Measurements from ENCODE around the gene BGLAP. TPM values are rescaled to one million over a fixed set of nuclear protein-coding genes. Genes with fewer than 3 reads are reported as not detected.

The BGLAP gene
- polyA plus RNA-seq, 3 donors = 2.2 TPM; not detected in 2

DNA sequence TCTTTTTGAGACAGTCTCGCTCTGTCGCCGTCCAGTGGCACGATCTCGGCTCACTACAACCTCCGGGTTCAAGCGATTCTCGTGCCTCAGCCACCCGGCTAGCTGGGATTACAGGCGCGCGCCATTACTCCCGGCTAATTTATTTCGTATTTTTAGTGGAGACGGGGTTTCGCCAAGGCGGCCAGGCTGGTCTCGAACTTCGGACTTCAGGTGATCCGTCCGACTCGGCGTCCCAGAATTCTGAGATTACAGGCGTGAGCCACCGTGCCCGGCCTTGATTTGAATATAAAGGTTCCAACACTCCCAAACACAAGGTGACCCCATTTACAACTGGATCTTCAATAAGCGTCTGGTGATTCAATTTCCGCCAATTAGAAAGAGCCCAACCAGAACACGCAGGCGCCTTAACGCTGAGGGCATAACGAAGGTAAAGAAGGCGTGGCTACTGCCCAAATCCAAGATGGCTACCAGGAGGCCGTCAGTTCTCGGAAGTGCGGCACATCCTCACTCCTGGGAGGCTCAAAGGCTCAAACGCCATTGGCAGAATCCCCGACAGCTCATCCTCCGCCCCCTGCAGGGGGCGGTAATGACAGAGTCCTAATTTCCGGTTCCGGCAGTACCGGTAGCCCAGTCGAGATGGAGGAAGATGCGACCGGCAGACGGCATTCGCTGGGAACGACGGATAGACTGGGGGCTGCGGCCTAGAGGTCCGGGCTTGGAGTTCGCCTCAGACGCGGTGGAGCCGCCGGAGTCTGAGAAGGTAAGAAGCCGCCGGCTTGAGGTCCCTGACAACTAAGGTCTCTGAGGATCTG, 48.3 kb upstream of the BGLAP start, which contains the start of gene SLC25A44:
Gene SLC25A44 (plus strand): TSS at position 617 of the 812 bp plus-strand sequence. CDS start 5,744 bp downstream, outside the sequence.
- Histone ChIP-seq H3K27me3 (ENCODE audit: control insufficient read depth in 2 of 2, insufficient read depth in 2 of 2, low read length in 2 of 2) (no peaks in the 10 kb centered on the region), H3K36me3 (replicated peaks in 1 of 2; ENCODE audit: control insufficient read depth in 1 of 2, insufficient read depth in 2 of 2, low read length in 2 of 2) (peaks cover 18 to 34% of the 10 kb centered on the region in 2 donors), H4K20me1 (ENCODE audit: insufficient read depth, low read length) (peaks cover 34% of the 10 kb centered on the region), H3K9me3 (replicated peaks in 1 of 2; ENCODE audit: control insufficient read depth in 1 of 2, insufficient read depth in 1 of 2, low read length in 2 of 2) (no peaks in the 10 kb centered on the region), H2AFZ (ENCODE audit: insufficient read depth, low read depth, low read length, poor library complexity, severe bottlenecking) (peak within 1 kb of the TSS; percentile 83), H3K27ac (ENCODE audit: low read depth in 1 of 2, low read length in 2 of 2) (peak within 1 kb of the TSS; percentile 61 to 90), H3K4me2 (replicated peaks; ENCODE audit: extremely low read depth, low read length, poor library complexity, severe bottlenecking) (peak within 1 kb of the TSS; percentile 82), H3K9ac (ENCODE audit: insufficient read depth, low read length, poor library complexity, severe bottlenecking) (peak within 1 kb of the TSS; percentile 81), H3K79me2 (ENCODE audit: insufficient read depth, low read length) (peaks cover 56% of the 10 kb centered on the region), H3K4me1 (ENCODE audit: control insufficient read depth in 1 of 2, insufficient read depth in 2 of 2, low read length in 2 of 2) (peaks cover 27 to 39% of the 10 kb centered on the region in 2 donors), H3K4me3 (replicated peaks in 1 of 3; ENCODE audit: low read depth in 2 of 3, low read length in 3 of 3) (peak within 1 kb of the TSS; percentile 87 to 88 (median 88))
- DNase-seq = peak; percentile 99
- intact Hi-C loops (cut with micrococcal nuclease) = loop anchor here in 1 of 2 donors (5.0 kb wide), 1 partner anchor 46 kb away; no protein-coding TSS in a partner anchor
- Mint-ChIP-seq H3K4me1 (peaks cover 46% of the 10 kb centered on the region), H3K27ac (peak within 1 kb of the TSS; percentile 93 to 99 (median 95)), H3K9me3 (peaks cover 0 to 3% (median 0%) of the 10 kb centered on the region in 7 donors), H3K27me3 (ENCODE audit: low read depth in 3 of 3) (peaks cover 0 to 1% (median 0%) of the 10 kb centered on the region in 3 donors), H3K4me3 (peak within 1 kb of the TSS; percentile 95 to 98), H3K36me3 (peaks cover 18 to 30% of the 10 kb centered on the region in 2 donors)
- TF ChIP-seq CTCF (IDR thresholded peaks at IDR 0.05) = peak; percentile 29
- 1% methylated on average over 43 of the region's 59 CpGs for WGBS (ENCODE audit: insufficient coverage)

DNA sequence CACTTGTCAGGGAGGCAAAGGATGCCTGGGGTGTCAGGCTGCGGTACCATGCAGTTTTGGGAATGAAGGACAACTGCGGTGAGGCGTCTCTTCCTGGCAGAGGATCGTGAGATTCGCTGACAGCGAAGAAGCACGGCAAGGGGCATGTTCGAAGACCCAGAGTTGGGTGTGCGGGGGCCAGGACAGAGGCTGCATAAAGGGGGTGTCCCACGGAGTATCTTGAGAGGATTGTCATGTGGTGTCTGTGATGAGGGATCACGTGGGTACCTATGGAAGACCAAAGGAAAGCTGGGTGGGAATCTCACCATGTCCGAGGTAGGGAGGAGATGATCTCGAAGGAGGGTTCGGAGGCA, 47.7 kb upstream of the BGLAP start:
- H3K9me3 ChIP-seq (replicated peaks in 1 of 2; ENCODE audit: control insufficient read depth in 1 of 2, insufficient read depth in 1 of 2, low read length in 2 of 2) = no peaks in the 10 kb centered on the region
- peaks cover 40% of the 10 kb centered on the region for H4K20me1 ChIP-seq (ENCODE audit: insufficient read depth, low read length)
- H3K4me2 ChIP-seq (replicated peaks; ENCODE audit: extremely low read depth, low read length, poor library complexity, severe bottlenecking) = peak overlapping the region; percentile 82
- H3K36me3 ChIP-seq (replicated peaks in 1 of 2; ENCODE audit: control insufficient read depth in 1 of 2, insufficient read depth in 2 of 2, low read length in 2 of 2) = peaks cover 23 to 39% of the 10 kb centered on the region in 2 donors
- Mint-ChIP-seq H3K36me3 (peaks cover 16 to 34% of the 10 kb centered on the region in 2 donors), H3K4me3 (peak overlapping the region; percentile 95 to 98), H3K9me3 (peaks cover 0 to 1% (median 0%) of the 10 kb centered on the region in 7 donors), H3K27me3 (ENCODE audit: low read depth in 3 of 3) (peaks cover 0 to 1% (median 0%) of the 10 kb centered on the region in 3 donors), H3K4me1 (peaks cover 46% of the 10 kb centered on the region), H3K27ac (peak overlapping the region; percentile 93 to 99 (median 95))
- no peak for TF ChIP-seq CTCF (IDR thresholded peaks at IDR 0.05)
- H3K79me2 ChIP-seq (ENCODE audit: insufficient read depth, low read length) = peaks cover 62% of the 10 kb centered on the region
- peak overlapping the region; percentile 83 for H2AFZ ChIP-seq (ENCODE audit: insufficient read depth, low read depth, low read length, poor library complexity, severe bottlenecking)
- DNase-seq = peak in 1 of 3 donors; percentile 41
- H3K27me3 ChIP-seq (ENCODE audit: control insufficient read depth in 2 of 2, insufficient read depth in 2 of 2, low read length in 2 of 2) = no peaks in the 10 kb centered on the region
- intact Hi-C loops (cut with micrococcal nuclease) = loop anchor here in 1 of 2 donors (5.0 kb wide), 1 partner anchor 47 kb away; no protein-coding TSS in a partner anchor
- peaks cover 27 to 39% of the 10 kb centered on the region in 2 donors for H3K4me1 ChIP-seq (ENCODE audit: control insufficient read depth in 1 of 2, insufficient read depth in 2 of 2, low read length in 2 of 2)
- 14% methylated on average over 13 of the region's 14 CpGs for WGBS (ENCODE audit: insufficient coverage)
- peak overlapping the region; percentile 58 to 90 for H3K27ac ChIP-seq (ENCODE audit: low read depth in 1 of 2, low read length in 2 of 2)
- peak overlapping the region; percentile 87 to 88 (median 88) for H3K4me3 ChIP-seq (replicated peaks in 1 of 3; ENCODE audit: low read depth in 2 of 3, low read length in 3 of 3)
- H3K9ac ChIP-seq (ENCODE audit: insufficient read depth, low read length, poor library complexity, severe bottlenecking) = peak overlapping the region; percentile 81

Measured in CD14-positive monocyte (primary cell).